ENCODE results near the gene PEX26. TPM values are rescaled to one million over a fixed set of nuclear protein-coding genes. Genes with fewer than 3 reads are reported as not detected.

PEX26 gene
- polyA plus RNA-seq, 1 donor (not counting 4 experiments of a cell fraction or from before 2014, with no cell fraction given) = 23.0 TPM

DNA sequence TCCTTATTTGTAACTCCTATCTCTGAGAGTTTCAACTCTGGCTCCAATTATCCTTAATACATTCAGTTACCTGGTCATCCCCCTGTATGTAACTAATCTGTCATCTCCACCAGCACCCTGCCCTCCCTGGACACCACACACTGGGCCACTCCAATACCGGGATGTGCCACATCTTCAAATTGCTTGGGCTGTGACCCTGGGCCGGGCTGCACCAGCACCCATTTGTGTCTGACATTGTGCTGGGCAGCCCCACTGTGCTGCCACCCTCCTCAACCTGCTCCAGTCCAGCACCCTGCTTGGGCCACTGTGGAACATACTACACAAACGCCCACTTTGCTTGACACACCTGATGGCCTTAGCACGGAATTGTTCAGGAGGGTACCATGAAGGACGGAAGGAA lies 70.0 kb downstream of the PEX26 start:
- H3K36me3 ChIP-seq (ENCODE audit: control insufficient read depth in 2 of 2, extremely low read depth in 1 of 2, insufficient read depth in 2 of 2, low read length in 2 of 2) = no peaks in the 10 kb centered on the region
- dilution Hi-C loops (cut with MboI; ENCODE audit: extremely low pct_ligation_motif_present, low sequenced_read_pairs) = no loop called here
- no peak for FAIRE-seq
- H3K9ac ChIP-seq (ENCODE audit: control insufficient read depth, extremely low read depth, insufficient read depth, low read length) = no peak overlapping the region
- H3K79me2 ChIP-seq (ENCODE audit: control insufficient read depth, insufficient read depth, low read length) = no peaks in the 10 kb centered on the region
- no peak overlapping the region for H3K4me3 ChIP-seq (ENCODE audit: control insufficient read depth in 2 of 3, extremely low read depth in 1 of 3, insufficient read depth in 2 of 3, low read depth in 1 of 3, low read length in 3 of 3)
- H3K9me3 ChIP-seq (ENCODE audit: control insufficient read depth, low read depth, low read length) = no peaks in the 10 kb centered on the region
- H3K27me3 ChIP-seq (ENCODE audit: control insufficient read depth, extremely low read depth, insufficient read depth, low read length) = peaks cover 2% of the 10 kb centered on the region
- H2AFZ ChIP-seq (ENCODE audit: control insufficient read depth, low read length) = no peak overlapping the region
- H4K20me1 ChIP-seq (ENCODE audit: control insufficient read depth, extremely low read depth, insufficient read depth, low read length) = no peaks in the 10 kb centered on the region
- DNase-seq (ENCODE audit: low read depth, low spot score) = no peak
- no peak for TF ChIP-seq EZH2 (IDR thresholded peaks at IDR 0.05; ENCODE audit: low read length)
- TF ChIP-seq, protein P1, sequence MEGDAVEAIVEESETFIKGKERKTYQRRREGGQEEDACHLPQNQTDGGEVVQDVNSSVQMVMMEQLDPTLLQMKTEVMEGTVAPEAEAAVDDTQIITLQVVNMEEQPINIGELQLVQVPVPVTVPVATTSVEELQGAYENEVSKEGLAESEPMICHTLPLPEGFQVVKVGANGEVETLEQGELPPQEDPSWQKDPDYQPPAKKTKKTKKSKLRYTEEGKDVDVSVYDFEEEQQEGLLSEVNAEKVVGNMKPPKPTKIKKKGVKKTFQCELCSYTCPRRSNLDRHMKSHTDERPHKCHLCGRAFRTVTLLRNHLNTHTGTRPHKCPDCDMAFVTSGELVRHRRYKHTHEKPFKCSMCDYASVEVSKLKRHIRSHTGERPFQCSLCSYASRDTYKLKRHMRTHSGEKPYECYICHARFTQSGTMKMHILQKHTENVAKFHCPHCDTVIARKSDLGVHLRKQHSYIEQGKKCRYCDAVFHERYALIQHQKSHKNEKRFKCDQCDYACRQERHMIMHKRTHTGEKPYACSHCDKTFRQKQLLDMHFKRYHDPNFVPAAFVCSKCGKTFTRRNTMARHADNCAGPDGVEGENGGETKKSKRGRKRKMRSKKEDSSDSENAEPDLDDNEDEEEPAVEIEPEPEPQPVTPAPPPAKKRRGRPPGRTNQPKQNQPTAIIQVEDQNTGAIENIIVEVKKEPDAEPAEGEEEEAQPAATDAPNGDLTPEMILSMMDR (optimal IDR thresholded peaks at IDR 0.05 in 1 of 3, IDR thresholded peaks at IDR 0.05 in 1 of 3, conservative IDR thresholded peaks at IDR 0.05 in 1 of 3; ENCODE audit: extremely low read depth in 1 of 3, insufficient read depth in 2 of 3, low read length in 3 of 3) = no peak
- no peak overlapping the region for H3K27ac ChIP-seq (ENCODE audit: control insufficient read depth, insufficient read depth, low read length)
- H3K9me1 ChIP-seq (ENCODE audit: control insufficient read depth, extremely low read depth, insufficient read depth, low read length) = no peaks in the 10 kb centered on the region
- no peak overlapping the region for H3K4me2 ChIP-seq (ENCODE audit: control insufficient read depth, extremely low read depth, insufficient read depth, low read depth, low read length)
- H3K4me1 ChIP-seq (ENCODE audit: control insufficient read depth, extremely low read depth, insufficient read depth, low read length) = peaks cover 6% of the 10 kb centered on the region

DNA sequence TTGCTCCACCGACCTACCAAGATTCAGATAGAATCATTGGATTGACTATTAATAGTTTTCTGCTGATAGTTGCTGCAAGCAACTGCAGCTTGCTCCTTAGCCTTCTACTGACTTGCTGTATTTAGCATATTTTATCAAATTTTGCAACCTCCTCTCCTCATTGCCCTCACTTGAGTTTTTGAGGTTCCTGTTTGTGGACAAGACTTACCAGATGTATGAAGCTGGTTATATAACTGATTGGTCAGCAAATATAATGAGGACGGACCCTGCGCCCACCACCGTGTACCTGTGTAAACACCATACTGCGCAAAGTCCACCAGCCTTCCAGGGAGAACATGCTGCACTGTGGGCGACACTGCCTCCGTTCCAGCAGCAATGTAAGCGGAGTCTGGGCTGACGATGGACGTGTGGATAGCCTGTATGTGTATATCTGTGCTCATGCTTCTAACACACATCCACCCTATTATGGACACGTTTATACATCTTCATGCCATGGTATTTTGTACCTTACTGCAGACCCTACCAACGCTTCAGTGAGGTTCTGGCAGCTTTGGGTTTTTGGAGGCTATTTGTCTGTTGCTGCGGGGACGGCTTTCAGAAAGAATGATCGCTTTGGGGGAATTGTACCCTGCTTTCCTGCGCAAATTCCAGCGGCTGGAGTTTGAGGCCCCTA lies 70.6 kb downstream of the PEX26 start:
- no peaks in the 10 kb centered on the region for H3K9me3 ChIP-seq (ENCODE audit: control insufficient read depth, low read depth, low read length)
- H3K79me2 ChIP-seq (ENCODE audit: control insufficient read depth, insufficient read depth, low read length) = no peaks in the 10 kb centered on the region
- FAIRE-seq (no peak), DNase-seq (ENCODE audit: low read depth, low spot score) (no peak)
- peaks cover 6% of the 10 kb centered on the region for H3K4me1 ChIP-seq (ENCODE audit: control insufficient read depth, extremely low read depth, insufficient read depth, low read length)
- H3K36me3 ChIP-seq (ENCODE audit: control insufficient read depth in 2 of 2, extremely low read depth in 1 of 2, insufficient read depth in 2 of 2, low read length in 2 of 2) = no peaks in the 10 kb centered on the region
- H3K9ac ChIP-seq (ENCODE audit: control insufficient read depth, extremely low read depth, insufficient read depth, low read length) = no peak overlapping the region
- no peak overlapping the region for H3K4me2 ChIP-seq (ENCODE audit: control insufficient read depth, extremely low read depth, insufficient read depth, low read depth, low read length)
- no peaks in the 10 kb centered on the region for H3K9me1 ChIP-seq (ENCODE audit: control insufficient read depth, extremely low read depth, insufficient read depth, low read length)
- dilution Hi-C loops (cut with MboI; ENCODE audit: extremely low pct_ligation_motif_present, low sequenced_read_pairs) = no loop called here
- H4K20me1 ChIP-seq (ENCODE audit: control insufficient read depth, extremely low read depth, insufficient read depth, low read length) = no peaks in the 10 kb centered on the region
- TF ChIP-seq, protein P1 (optimal IDR thresholded peaks at IDR 0.05 in 1 of 3, IDR thresholded peaks at IDR 0.05 in 1 of 3, conservative IDR thresholded peaks at IDR 0.05 in 1 of 3; ENCODE audit: extremely low read depth in 1 of 3, insufficient read depth in 2 of 3, low read length in 3 of 3) = no peak
- no peak for TF ChIP-seq EZH2 (IDR thresholded peaks at IDR 0.05; ENCODE audit: low read length)
- no peak overlapping the region for H3K4me3 ChIP-seq (ENCODE audit: control insufficient read depth in 2 of 3, extremely low read depth in 1 of 3, insufficient read depth in 2 of 3, low read depth in 1 of 3, low read length in 3 of 3)
- H3K27ac ChIP-seq (ENCODE audit: control insufficient read depth, insufficient read depth, low read length) = no peak overlapping the region
- H3K27me3 ChIP-seq (ENCODE audit: control insufficient read depth, extremely low read depth, insufficient read depth, low read length) = peaks cover 2% of the 10 kb centered on the region
- no peak overlapping the region for H2AFZ ChIP-seq (ENCODE audit: control insufficient read depth, low read length)

Data from keratinocyte (primary cell).